GM12873 (cell line): Measurements from ENCODE around the gene REEP1.

Source experiments
- CTCF ChIP-seq: IDR thresholded peaks from 2 replicates; pipeline ENCODE4 v1.5.1; 2012; ENCODE audit warnings: low read depth, mild to moderate bottlenecking, moderate library complexity, low read length, control low read depth; ENCODE audit not compliant: insufficient read depth; ENCODE audit errors: missing control alignments

REEP1 gene

GRCh38 chr2:86344404-86344803 lies 7.0 kb upstream of the REEP1 start:
- TF ChIP-seq CTCF = no peak

GRCh38 chr2:86342488-86342887 lies 5.1 kb upstream of the REEP1 start:
- no peak for TF ChIP-seq CTCF

GRCh38 chr2:86341470-86341869 lies 4.0 kb upstream of the REEP1 start:
- TF ChIP-seq CTCF = no peak

GRCh38 chr2:86338778-86339295 lies 1.4 kb upstream of the REEP1 start:
- TF ChIP-seq CTCF = no peak

- no peak for TF ChIP-seq CTCF
Measured at GRCh38 chr2:86336675-86337243, 667 bp downstream of the REEP1 start.

- no peak for TF ChIP-seq CTCF
Measured at GRCh38 chr2:86335865-86336674, 1.4 kb downstream of the REEP1 start.

GRCh38 chr2:86333378-86333777 lies 4.0 kb downstream of the REEP1 start:
- TF ChIP-seq CTCF = no peak
